Adrenal gland (tissue), 5 donors: ENCODE results near the gene FMO1.
A peak's percentile ranks its signal among the peaks of the same experiment; 100 is the strongest.

ENCODE experiments used
- CTCF ChIP-seq, 6 experiments: fragments of 450-650 bp in 4 of 6; fragments of 200-600 bp in 2 of 6; sonication (generic) in 1 of 6; IDR thresholded peaks; 1 replicate in 5 of 6; 2 replicates in 1 of 6; pipeline versions ENCODE4 v1.5.1 to v1.8.0; 2016 to 2021; ENCODE audit warnings: antibody characterized with exemption in 6 of 6, mild to moderate bottlenecking in 2 of 6, moderate library complexity in 1 of 6
- POLR2A ChIP-seq, 2 donors: fragments of 450-650 bp; IDR thresholded peaks; one replicate each; pipeline ENCODE4 v1.6.1; 2017; ENCODE audit warnings: antibody characterized with exemption in 2 of 2, mild to moderate bottlenecking in 2 of 2, moderate library complexity in 1 of 2
- donor health status: DM: no; HTN: no; CAD: no.

DNA sequence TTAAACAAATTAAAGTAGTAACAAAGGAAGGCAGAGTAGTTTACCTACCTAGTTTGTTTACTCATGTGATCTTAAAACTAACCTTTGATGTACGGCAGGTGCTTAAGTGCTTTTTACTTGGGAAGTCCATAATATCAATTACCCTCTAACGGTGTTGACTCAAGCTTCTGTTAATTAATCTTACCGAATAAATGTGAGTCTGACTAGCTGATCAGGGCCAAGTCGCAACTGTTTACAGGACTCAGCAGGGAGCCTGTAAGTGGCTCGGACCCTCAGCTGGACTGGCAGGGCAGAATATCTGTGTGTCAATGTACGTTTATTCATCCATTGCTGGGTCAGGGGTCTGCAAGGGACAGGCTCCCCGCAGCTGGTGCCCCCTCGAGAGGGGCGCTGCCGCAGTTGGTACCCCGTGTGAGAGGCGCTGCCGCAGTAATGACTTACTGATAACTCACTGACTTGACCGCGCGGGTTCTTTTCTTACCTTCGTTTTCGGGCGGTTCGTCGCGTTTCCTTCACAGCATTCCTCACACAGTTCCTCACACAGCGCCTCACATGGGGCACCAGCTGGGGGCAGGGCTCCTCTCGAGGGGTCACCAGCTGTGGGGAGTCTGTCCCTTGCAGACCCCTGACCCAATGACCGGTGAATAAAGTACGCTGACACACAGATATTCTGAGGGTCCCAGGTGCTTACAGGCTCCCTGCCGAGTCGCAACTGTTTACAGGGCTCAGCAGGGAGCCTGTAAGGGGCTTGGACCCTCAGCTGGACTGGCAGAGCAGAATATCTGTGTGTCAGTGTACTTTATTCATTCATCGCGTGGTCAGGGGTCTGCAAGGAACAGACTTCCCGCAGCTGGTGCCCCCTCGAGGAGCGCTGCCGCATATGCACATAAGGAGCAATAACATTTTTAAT, 3.0 kb downstream of the FMO1 start:
- TF ChIP-seq CTCF (IDR thresholded peaks at IDR 0.05) (peak in 5 of 6 experiments; percentile 20 to 46 (median 29)), POLR2A (IDR thresholded peaks at IDR 0.05) (peak in 1 of 2 donors; percentile 11)
